DND-41 (cell line): ENCODE measurements around the gene ZIM2.

Experiments used
- CTCF ChIP-seq: IDR thresholded peaks from 2 replicates; pipeline ENCODE4 v1.5.1; 2012; ENCODE audit warnings: borderline replicate concordance, low read length, moderate library complexity, mild to moderate bottlenecking; ENCODE audit not compliant: poor library complexity, severe bottlenecking; ENCODE audit errors: extremely low read depth
- EZH2 ChIP-seq: IDR thresholded peaks from 3 replicates; pipeline ENCODE4 v1.6.1; 2012; ENCODE audit warnings: borderline replicate concordance, low read depth, mild to moderate bottlenecking, moderate library complexity, low read length, inconsistent platforms; ENCODE audit not compliant: severe bottlenecking

GRCh38 chr19:56727677-56728076 is 112.8 kb downstream of the ZIM2 start:
- TF ChIP-seq EZH2 = no peak
- TF ChIP-seq CTCF = no peak
